HG03196 (cell line): Measurements from ENCODE around the gene DHX35.

Experiments used
- ATAC-seq: cut with Tn5 transposase; IDR thresholded peaks from one replicate; pipeline ENCODE4 v1.9.1; 2021; ENCODE audit not compliant: unreplicated experiment

DHX35 gene

GRCh38 chr20:39019027-39019426, 56.9 kb downstream of the DHX35 start:
- no peak for ATAC-seq

GRCh38 chr20:39019805-39020325, 57.7 kb downstream of the DHX35 start:
- peak; percentile 80 for ATAC-seq

GRCh38 chr20:39021748-39022147, 59.6 kb downstream of the DHX35 start:
- ATAC-seq = no peak

- no peak for ATAC-seq
Measured at GRCh38 chr20:39025883-39026282, 63.7 kb downstream of the DHX35 start.

- no peak for ATAC-seq
Measured at GRCh38 chr20:39029364-39029763, 67.2 kb downstream of the DHX35 start.

- no peak for ATAC-seq
Measured at GRCh38 chr20:39032997-39033396, 70.9 kb downstream of the DHX35 start.

GRCh38 chr20:39036011-39036410, 73.9 kb downstream of the DHX35 start:
- ATAC-seq = no peak

- ATAC-seq = no peak
Measured at GRCh38 chr20:39036851-39037250, 74.7 kb downstream of the DHX35 start.

GRCh38 chr20:39038047-39038446, 75.9 kb downstream of the DHX35 start:
- no peak for ATAC-seq

GRCh38 chr20:39038495-39038894, 76.4 kb downstream of the DHX35 start:
- ATAC-seq = no peak

GRCh38 chr20:39039261-39039660, 77.1 kb downstream of the DHX35 start:
- ATAC-seq = no peak

GRCh38 chr20:39040116-39040515, 78.0 kb downstream of the DHX35 start:
- ATAC-seq = no peak

- ATAC-seq = no peak
Measured at GRCh38 chr20:39041067-39041466, 78.9 kb downstream of the DHX35 start.

GRCh38 chr20:39042279-39043150, 80.4 kb downstream of the DHX35 start:
- no peak for ATAC-seq

- no peak for ATAC-seq
Measured at GRCh38 chr20:39044501-39044900, 82.4 kb downstream of the DHX35 start.

- ATAC-seq = no peak
Measured at GRCh38 chr20:39045676-39046075, 83.5 kb downstream of the DHX35 start.

- ATAC-seq = no peak
Measured at GRCh38 chr20:39047417-39047985, 85.4 kb downstream of the DHX35 start.

GRCh38 chr20:39048000-39048696, 86.0 kb downstream of the DHX35 start:
- peak; percentile 55 for ATAC-seq

GRCh38 chr20:39049148-39049547, 87.0 kb downstream of the DHX35 start:
- ATAC-seq = no peak

GRCh38 chr20:39049684-39050554, 87.8 kb downstream of the DHX35 start:
- peak; percentile 84 for ATAC-seq

GRCh38 chr20:39050555-39050902, 88.4 kb downstream of the DHX35 start:
- no peak for ATAC-seq
